HT1080 (cell line): Measurements from ENCODE around the gene SNX21. TPM values are rescaled to one million over a fixed set of nuclear protein-coding genes. Genes with fewer than 3 reads are reported as not detected.
"Not testable (repeated sequence)": the region's sequence is repeated elsewhere in the genome, so short reads cannot be mapped to it uniquely, and the experiment has no call there.

ENCODE experiments used
- DNase-seq: peaks from one replicate; pipeline ENCODE4 v3.0.0-alpha.2; 2015; ENCODE audit warnings: low read depth
- polyA plus RNA-seq, 2 experiments: library from polyadenylated mRNA; depleted of rRNA; stranded (reverse); fragments of >200 nt; gene quantifications; 2 replicates each; pipeline ENCODE4 v1.2.3, GENCODE V29; 2015
- total RNA-seq: library from RNA; depleted of rRNA; stranded (reverse); fragments of >200 nt; shearing (Covaris generic); gene quantifications from 2 replicates; pipeline ENCODE4 v1.2.3, GENCODE V29; 2014; rRNA removed

The SNX21 gene
- 38.5 and 39.6 TPM in 2 replicates for total RNA-seq
- polyA plus RNA-seq (2015; cell fraction: cytosol; rRNA removed) = 25.6 and 25.9 TPM in 2 replicates
- 23.3 and 24.1 TPM in 2 replicates for polyA plus RNA-seq (2015; cell fraction: nucleus; rRNA removed)

- peak; percentile 88 for DNase-seq
These were observed at the start of gene SNX21 for GRCh38 chr20:45833030-45833882. TSS of gene SNX21 (plus strand) at chr20:45833799. CDS start at chr20:45833920, 121 bp downstream.

GRCh38 chr20:45788351-45788750 is 45.2 kb upstream of the SNX21 start:
- DNase-seq = no peak

- DNase-seq = no peak
These were observed 41.1 kb upstream of the SNX21 start for GRCh38 chr20:45792317-45793118.

GRCh38 chr20:45796337-45797065 is 37.1 kb upstream of the SNX21 start:
- no peak for DNase-seq

- not testable (repeated sequence) for DNase-seq
These were observed 36.1 kb upstream of the SNX21 start for GRCh38 chr20:45797510-45797909.

- DNase-seq = not testable (repeated sequence)
These were observed 35.6 kb upstream of the SNX21 start for GRCh38 chr20:45797955-45798354.

GRCh38 chr20:45798935-45799642 is 34.5 kb upstream of the SNX21 start:
- DNase-seq = peak; percentile 63

GRCh38 chr20:45801851-45802250 is 31.7 kb upstream of the SNX21 start:
- DNase-seq = no peak

GRCh38 chr20:45810191-45810970 is 23.2 kb upstream of the SNX21 start:
- DNase-seq = no peak

GRCh38 chr20:45812157-45813005 is 21.2 kb upstream of the SNX21 start, which contains the start of gene UBE2C:
TSS of gene UBE2C (plus strand) at chr20:45812644. CDS start at chr20:45812696, 52 bp downstream.
- DNase-seq = peak; percentile 100

GRCh38 chr20:45813006-45813340 is 20.6 kb upstream of the SNX21 start:
- no peak for DNase-seq

GRCh38 chr20:45813489-45813888 is 20.1 kb upstream of the SNX21 start:
- DNase-seq = no peak

GRCh38 chr20:45814314-45814713 is 19.3 kb upstream of the SNX21 start:
- no peak for DNase-seq

- no peak for DNase-seq
These were observed 16.6 kb upstream of the SNX21 start for GRCh38 chr20:45816951-45817350.

- peak; percentile 70 for DNase-seq
These were observed 16.0 kb upstream of the SNX21 start for GRCh38 chr20:45817376-45818194.

- DNase-seq = no peak
These were observed 15.4 kb upstream of the SNX21 start for GRCh38 chr20:45818239-45818638.

GRCh38 chr20:45819466-45819865 is 14.1 kb upstream of the SNX21 start:
- DNase-seq = no peak

GRCh38 chr20:45821947-45822346 is 11.7 kb upstream of the SNX21 start:
- DNase-seq = no peak
